Stimulated activated CD8-positive, alpha-beta memory T cell treated with anti-CD3 and anti-CD28 coated beads, Interleukin-2, amount 100 ng/mL, for 1 hour (primary cell): ENCODE measurements around the gene EIPR1.
"Not testable (repeated sequence)": the region's sequence is repeated elsewhere in the genome, so short reads cannot be mapped to it uniquely, and the experiment has no call there.

Source experiments
- DNase-seq, 2 donors: peaks; one replicate each; pipeline ENCODE4 v3.0.0-alpha.2; 2020; ENCODE audit warnings: low read depth in 2 of 2

The EIPR1 gene

DNA sequence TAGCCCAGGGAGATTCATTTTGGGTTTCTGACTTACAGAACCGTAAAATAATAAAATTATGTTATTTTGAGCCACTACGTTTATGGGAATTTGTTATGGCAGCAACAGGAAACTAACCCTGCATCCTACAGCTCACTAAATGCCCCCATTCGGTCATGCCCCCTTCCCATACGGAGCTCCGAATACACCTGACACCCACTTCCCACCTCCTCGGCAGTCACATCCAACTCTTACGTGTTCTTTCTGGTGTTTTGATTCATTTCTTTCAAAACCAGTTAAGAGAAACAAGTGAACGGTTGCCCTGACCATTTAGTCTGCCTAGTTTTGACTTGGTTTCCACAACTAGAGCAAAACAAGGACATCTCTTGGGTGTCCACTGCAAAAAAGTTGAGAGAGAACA, 19.7 kb downstream of the EIPR1 start:
- DNase-seq, result no peak

DNA sequence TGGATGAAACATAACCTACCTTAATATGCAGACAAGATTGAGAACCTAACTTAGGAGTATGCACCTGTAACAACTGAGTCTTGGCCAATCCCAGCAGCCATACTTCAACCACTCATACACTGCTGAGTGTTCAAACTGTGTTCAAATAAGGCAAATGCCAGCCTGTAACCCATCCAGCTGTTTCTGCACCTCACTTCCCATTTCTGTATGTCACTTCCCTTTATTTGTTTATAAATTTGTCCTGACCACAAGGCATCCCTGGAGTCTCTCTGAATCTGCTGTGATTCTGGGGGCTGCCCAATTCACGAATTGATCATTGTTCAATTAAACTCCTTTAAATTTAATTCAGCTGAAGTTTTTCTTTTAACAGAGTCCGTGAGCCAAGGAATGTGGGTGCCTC, 20.2 kb downstream of the EIPR1 start:
- DNase-seq, result not testable (repeated sequence)

GRCh38 chr2:3356799-3357198, 20.8 kb downstream of the EIPR1 start:
- no peak for DNase-seq

DNA sequence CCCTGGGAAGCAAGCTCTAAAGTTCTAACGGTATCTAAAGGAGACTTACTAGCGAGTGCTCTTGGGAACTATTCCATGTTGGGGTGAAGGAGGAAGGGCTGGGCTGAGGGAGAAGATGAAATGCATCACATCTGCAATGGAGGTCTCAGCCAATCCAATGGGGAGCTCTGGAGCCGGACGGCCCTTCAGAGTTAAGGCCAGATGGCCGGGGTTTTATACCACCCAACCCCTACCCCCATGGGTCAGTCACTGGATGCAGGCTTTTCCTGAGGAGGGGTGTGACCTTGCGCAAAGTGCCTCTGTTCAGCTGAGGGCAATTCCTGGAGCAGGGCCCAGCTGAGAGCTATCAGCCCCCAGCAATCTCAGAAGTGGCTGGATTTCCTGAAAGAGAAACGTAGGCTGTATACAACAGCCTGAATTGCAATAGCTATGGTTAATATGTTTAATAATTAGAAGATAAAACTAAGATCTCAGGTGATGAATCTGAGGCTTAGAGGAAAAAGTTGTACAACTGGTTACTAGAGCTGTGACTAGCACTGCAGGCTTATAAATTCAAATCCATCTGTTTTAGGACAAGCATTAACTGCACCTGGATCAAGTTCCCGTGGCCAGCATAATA, 21.6 kb downstream of the EIPR1 start:
- no peak for DNase-seq

DNA sequence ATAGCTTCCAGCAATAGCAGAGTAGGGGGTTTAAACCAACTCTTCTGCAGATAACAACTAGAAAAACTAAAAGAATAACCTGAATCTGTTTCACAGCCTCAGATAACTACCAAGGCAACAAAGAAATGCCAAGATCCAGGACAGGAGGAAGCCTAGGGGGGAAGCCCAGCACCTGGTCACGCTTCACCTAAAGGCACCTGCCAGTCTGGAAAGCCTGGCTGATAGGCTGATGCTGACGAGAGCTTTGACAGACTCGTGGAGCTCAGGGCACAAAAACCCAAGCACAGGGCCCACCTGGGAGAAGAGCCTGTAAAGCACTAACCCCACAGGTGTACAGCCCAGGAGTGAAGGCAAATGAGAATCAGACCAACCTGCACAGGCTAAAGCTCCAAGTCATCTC, 22.6 kb downstream of the EIPR1 start:
- DNase-seq, result no peak

DNA sequence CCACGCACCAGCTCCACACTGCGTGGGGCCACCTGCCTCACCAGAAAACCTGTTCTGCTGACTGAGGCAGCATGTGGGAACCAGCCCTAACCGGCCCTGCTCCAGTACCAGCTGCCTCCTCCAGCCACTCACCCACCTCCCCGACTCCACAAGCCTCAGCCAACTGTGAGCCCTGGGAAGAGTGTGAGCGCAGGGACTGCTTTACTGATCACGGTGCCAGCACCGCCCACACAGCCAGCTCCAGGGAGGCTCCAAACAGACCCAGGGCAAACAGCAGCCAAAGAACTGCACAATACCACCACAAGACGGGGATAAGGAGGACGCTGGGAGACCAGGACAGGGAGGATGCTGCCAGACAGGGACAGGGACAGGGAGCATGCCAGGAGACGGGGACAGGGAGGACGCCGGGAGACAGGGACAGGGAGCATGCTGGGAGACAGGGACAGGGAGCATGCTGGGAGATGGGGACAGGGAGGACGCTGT, 28.4 kb downstream of the EIPR1 start:
- no peak for DNase-seq

DNA sequence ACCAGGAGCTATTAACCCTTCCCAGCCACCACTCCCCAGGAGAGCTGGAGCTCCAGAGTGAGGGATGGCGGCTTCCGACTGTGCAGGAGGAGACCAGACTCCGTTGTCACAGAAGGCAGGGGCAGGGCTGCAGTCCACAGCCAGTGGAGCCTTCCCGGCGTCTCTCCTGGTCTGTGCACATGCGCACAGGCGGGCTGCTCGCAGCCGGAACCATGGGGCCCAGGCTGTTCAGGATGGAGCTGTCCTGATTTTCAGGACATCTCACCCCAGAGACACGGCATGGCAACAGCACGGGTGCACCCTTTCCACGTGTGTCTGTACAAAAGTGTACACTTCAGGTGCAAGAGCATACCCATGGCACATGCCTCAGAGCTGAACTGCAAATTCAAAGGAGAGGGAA, 28.9 kb downstream of the EIPR1 start:
- no peak for DNase-seq

DNA sequence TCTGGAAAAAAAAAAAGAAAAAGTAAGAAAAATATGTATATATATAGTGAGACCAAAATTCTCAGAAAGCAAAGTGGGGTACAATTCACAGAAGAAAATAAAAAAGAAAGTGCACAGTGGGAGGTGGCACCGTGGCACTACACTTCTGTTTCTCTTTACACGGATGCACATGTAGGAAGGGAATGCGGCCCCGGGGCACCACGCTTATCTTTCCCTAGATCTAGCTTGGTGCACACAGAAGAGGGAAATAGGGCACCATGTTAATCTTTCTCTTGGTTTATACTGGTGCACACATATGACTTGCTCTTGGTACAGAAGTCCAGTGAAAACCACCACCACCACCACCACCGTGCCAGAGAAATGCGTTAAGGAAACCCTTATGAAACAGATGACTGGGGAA, 32.0 kb downstream of the EIPR1 start:
- no peak for DNase-seq

DNA sequence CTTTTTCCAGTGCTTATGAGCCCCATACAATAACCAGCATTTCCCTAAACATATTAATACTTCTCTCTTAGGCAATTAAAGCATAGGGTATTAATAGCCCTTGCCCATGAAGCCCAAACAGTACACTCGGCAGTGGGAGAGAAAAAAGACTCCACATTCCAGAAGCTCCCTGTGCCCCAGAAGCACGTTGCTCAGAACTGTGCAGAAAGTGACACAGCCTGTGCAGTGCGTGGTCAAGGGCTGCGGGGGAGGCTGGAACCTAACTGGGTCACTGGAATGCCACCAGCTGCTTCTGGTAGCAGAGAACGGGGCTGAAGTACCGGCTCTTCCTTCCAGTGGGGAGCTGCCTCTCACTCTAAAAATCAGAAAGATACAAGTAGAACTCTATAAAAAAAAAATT, 32.7 kb downstream of the EIPR1 start:
- DNase-seq, result no peak

DNA sequence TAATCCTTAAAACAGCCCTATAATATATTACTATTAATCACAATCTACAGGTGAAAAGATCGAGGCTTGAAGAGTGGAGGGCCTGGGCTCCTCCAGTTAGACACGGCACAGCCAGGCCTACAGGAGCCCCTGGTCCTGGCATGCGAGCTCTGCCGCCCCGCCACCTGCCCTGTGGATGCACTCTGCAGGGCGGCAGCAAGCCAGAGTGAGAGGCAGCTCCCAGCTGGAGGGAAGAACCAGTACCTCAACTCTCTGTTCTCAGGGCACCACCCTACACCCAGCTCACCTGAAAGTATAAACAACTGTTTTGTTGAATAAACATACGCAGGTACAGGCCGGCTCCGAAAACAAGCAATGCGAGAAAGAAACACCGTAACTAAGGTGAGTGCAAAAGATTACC, 34.6 kb downstream of the EIPR1 start:
- no peak for DNase-seq

DNA sequence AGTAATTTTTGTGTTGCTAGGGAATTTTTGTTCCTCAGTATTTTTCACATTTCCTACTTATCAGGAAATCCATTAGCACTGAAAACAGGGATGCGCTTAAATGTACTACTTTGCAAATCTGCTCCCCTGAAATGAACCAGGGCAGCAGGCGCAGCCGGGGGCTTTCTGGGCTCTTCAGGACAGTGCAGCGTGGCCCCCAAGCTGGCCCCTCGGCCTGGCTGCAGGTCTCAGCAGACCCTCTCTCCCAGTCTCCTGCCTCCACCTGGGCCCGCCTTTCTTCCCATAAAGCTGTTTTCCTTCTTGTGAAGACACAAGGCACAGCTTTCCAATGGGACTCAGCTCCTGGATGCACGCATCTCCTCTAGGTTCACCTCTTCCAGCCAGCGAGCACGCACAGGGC, 35.3 kb downstream of the EIPR1 start:
- DNase-seq, result no peak

DNA sequence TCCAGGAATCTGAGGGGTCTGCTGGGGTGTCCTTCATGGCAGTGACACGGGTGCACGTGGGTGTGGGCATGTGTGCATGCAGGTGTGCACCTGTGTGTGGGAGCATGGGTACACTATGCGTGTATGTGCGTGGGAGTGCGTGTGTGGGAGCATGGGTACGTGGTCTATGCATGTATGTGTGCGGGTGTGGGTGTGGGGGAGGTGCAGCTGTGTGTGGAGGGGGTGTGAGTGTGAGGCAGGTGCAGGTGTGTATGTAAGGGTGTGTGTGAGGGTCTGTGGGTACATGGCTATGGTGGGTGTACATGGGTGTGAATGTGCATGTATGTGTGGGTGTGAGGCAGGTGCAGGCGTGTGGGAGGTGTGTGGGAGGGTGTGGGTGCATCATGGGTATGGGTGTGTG, 36.3 kb downstream of the EIPR1 start:
- DNase-seq, result no peak

- no peak for DNase-seq
Measured at GRCh38 chr2:3340144-3340543, 37.5 kb downstream of the EIPR1 start.

DNA sequence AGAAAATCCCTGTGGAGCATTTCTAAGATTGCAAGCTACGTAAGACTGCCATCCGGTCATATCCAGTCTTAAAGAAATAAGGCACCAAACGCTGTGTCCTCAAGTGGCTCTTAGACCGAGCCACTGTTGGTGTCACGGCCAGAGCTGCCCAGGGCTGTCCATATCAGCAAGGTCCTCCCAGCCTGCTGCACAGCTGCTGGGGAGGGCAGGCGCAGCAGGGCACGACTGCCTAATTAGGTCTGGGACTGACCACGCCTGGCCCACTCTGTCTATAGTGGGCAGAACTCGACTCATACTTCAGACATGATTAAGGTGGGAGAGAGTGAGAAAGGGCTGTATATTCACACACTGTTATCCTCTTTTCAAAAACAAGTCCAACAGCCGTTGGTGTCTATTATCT, 39.3 kb downstream of the EIPR1 start:
- DNase-seq, result no peak

GRCh38 chr2:3336844-3337243, 40.8 kb downstream of the EIPR1 start:
- no peak for DNase-seq

DNA sequence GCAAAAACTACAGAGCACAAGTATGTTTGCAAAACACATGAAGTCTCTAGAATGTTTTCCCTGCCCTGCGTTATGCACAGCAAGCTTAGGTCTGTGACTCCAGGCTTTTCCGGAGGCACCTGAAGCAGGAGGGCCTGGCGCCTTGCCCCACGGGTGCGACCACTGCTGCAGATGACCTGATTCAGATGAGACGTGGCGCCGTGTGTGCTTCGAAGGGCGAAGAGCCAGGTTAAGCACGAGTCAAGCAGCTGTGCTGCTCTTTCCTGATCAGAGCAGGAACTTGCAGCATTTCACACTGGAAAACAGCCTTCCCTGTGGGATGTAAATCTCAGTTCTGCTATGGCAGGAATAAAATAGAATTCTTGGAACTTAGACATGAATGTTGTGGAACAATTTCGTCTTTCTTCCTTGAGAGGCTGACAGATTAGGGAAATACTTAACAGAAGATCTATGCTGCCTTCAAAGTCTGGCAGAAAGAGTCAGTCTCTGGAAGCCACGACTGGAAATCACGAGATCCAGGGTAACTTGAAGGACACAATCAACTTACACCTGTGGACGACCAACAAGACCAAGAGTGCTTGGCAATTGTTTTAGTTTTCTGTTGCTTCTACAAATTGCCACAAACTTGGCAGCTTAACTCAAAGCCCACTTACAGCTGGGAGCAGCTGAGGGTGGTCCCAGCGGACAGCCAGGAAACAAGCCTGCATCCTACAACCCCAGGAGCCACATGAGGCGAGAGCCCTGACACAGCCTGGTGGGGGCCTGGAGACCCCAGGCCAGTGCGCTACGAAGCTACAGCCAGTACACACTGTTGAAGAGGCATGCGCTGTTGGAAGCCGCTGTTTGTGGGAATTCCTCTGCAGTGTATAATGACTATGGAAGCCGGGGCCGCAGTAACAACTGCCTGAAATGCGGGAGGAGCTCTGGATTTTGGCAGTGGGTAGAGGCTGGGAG, 42.9 kb downstream of the EIPR1 start:
- no peak for DNase-seq

GRCh38 chr2:3332133-3332532, 45.5 kb downstream of the EIPR1 start:
- DNase-seq, result no peak

- no peak for DNase-seq
Measured at GRCh38 chr2:3329491-3329890, 48.1 kb downstream of the EIPR1 start.

GRCh38 chr2:3326871-3327270, 50.7 kb downstream of the EIPR1 start:
- no peak for DNase-seq

- DNase-seq, result no peak
Measured at GRCh38 chr2:3326182-3326537, 51.5 kb downstream of the EIPR1 start.

GRCh38 chr2:3325458-3326181, 52.0 kb downstream of the EIPR1 start:
- DNase-seq, result no peak

GRCh38 chr2:3324404-3325281, 53.0 kb downstream of the EIPR1 start:
- DNase-seq, result no peak
